T47D (cell line): ENCODE measurements around the gene CD99L2.
A peak's percentile ranks its signal among the peaks of the same experiment; 100 is the strongest.

Experiments used
- DNase-seq, 2 experiments: peaks; one replicate each; pipeline versions ENCODE4 v3.0.0 to v3.0.0-alpha.2; 2011 to 2012; ENCODE audit warnings: low read depth in 1 of 2, low spot score in 1 of 2
- JUND ChIP-seq: IDR thresholded peaks from 2 replicates; pipeline ENCODE4 v1.6.1; 2012; ENCODE audit warnings: low read depth
- in situ Hi-C: cut with HindIII; loops from 2 replicates; pipeline ENCODE4 v1.10.0; 2016; ENCODE audit warnings: low sequenced_read_pairs, low pct_unique_long_range_greater_than_20kb

The CD99L2 gene

GRCh38 chrX:150863191-150863590 lies 35.3 kb downstream of the CD99L2 start:
- no peak for TF ChIP-seq JUND
- DNase-seq, result no peak
- in situ Hi-C loops, result no loop called here

GRCh38 chrX:150857453-150857852 lies 41.0 kb downstream of the CD99L2 start:
- in situ Hi-C loops, result no loop called here
- no peak for DNase-seq
- TF ChIP-seq JUND, result no peak

GRCh38 chrX:150856785-150857184 lies 41.7 kb downstream of the CD99L2 start:
- no peak for DNase-seq
- in situ Hi-C loops, result no loop called here

GRCh38 chrX:150856101-150856500 lies 42.4 kb downstream of the CD99L2 start:
- DNase-seq, result peak in 1 of 2 experiments; percentile 28
- in situ Hi-C loops, result no loop called here
- TF ChIP-seq JUND, result no peak

More at GRCh38 chrX:150856785-150857184, 41.7 kb downstream of the CD99L2 start:
- no peak for TF ChIP-seq JUND

GRCh38 chrX:150854856-150855255 lies 43.6 kb downstream of the CD99L2 start:
- no peak for DNase-seq
- in situ Hi-C loops, result no loop called here
- TF ChIP-seq JUND, result no peak

GRCh38 chrX:150849996-150850720 lies 48.3 kb downstream of the CD99L2 start:
- in situ Hi-C loops, result no loop called here
- peak in 1 of 2 experiments; percentile 64 for DNase-seq
- TF ChIP-seq JUND, result no peak

- TF ChIP-seq JUND, result no peak
- in situ Hi-C loops, result no loop called here
These were observed 49.0 kb downstream of the CD99L2 start for GRCh38 chrX:150849486-150849885.

GRCh38 chrX:150848914-150849365 lies 49.5 kb downstream of the CD99L2 start:
- TF ChIP-seq JUND, result no peak
- in situ Hi-C loops, result no loop called here
- DNase-seq, result peak; percentile 2 to 90

More at GRCh38 chrX:150849486-150849885, 49.0 kb downstream of the CD99L2 start:
- no peak for DNase-seq

GRCh38 chrX:150847088-150847487 lies 51.4 kb downstream of the CD99L2 start:
- in situ Hi-C loops, result no loop called here
- TF ChIP-seq JUND, result no peak
- no peak for DNase-seq

GRCh38 chrX:150846130-150846529 lies 52.3 kb downstream of the CD99L2 start:
- no peak for TF ChIP-seq JUND
- in situ Hi-C loops, result no loop called here
- DNase-seq, result no peak

GRCh38 chrX:150845091-150845490 lies 53.4 kb downstream of the CD99L2 start:
- no peak for DNase-seq
- no peak for TF ChIP-seq JUND
- in situ Hi-C loops, result no loop called here

GRCh38 chrX:150844016-150844415 lies 54.5 kb downstream of the CD99L2 start:
- in situ Hi-C loops, result no loop called here
- TF ChIP-seq JUND, result no peak
- no peak for DNase-seq

GRCh38 chrX:150842198-150842685 lies 56.2 kb downstream of the CD99L2 start:
- in situ Hi-C loops, result no loop called here
- no peak for DNase-seq
- TF ChIP-seq JUND, result no peak

GRCh38 chrX:150841456-150842197 lies 56.8 kb downstream of the CD99L2 start:
- no peak for TF ChIP-seq JUND
- in situ Hi-C loops, result no loop called here
- DNase-seq, result no peak
